ENCODE data around the gene SERPINA12. TPM values are rescaled to one million over a fixed set of nuclear protein-coding genes. Genes with fewer than 3 reads are reported as not detected.
A peak's percentile ranks its signal among the peaks of the same experiment; 100 is the strongest.

SERPINA12 gene, protein sequence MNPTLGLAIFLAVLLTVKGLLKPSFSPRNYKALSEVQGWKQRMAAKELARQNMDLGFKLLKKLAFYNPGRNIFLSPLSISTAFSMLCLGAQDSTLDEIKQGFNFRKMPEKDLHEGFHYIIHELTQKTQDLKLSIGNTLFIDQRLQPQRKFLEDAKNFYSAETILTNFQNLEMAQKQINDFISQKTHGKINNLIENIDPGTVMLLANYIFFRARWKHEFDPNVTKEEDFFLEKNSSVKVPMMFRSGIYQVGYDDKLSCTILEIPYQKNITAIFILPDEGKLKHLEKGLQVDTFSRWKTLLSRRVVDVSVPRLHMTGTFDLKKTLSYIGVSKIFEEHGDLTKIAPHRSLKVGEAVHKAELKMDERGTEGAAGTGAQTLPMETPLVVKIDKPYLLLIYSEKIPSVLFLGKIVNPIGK
- total RNA-seq: not detected

DNA sequence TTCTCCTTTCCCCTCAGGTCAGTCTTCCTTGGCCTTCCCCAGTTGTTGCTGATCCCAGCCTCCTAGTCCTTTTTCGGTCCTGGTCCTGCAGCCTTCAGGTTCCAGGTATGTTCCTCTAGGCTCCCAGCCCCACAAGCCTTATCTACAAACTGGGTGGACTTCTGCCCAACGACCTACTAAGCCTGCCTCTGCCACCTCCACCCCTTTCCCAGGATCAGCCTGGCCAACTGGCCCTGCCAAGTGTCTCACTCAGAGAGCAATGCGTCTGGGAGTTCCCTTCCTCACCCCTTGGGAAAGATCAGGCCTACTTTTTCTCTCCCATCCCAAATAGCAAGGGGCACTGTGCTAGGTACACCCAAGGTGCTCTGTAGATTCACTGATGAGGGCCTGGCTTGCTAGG is at the start of gene SERPINA12:
SERPINA12 (minus strand) TSS at position 114 of the 400 bp plus-strand sequence. CDS start 11,072 bp downstream, outside the sequence.
- no peak for DNase-seq

DNA sequence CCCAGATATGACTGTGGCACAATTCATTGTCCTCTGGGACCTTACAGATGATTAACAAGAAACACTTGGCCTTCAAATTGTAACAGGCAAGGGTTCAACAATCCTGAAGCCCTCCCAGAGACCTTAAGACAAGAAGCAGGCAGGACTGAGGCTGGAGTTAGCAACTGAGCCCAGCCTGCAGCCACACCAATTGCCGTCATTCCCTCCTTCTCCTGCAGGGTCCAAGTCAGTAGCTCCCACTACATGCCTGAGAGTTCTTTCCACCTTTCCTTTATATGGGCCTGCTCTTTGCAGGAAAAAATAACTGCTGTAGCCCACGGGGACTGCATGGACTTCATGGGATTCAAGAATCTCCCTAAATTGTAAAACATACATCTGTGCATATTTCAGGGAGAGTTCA is 49.6 kb upstream of the SERPINA12 start:
- DNase-seq: no peak

DNA sequence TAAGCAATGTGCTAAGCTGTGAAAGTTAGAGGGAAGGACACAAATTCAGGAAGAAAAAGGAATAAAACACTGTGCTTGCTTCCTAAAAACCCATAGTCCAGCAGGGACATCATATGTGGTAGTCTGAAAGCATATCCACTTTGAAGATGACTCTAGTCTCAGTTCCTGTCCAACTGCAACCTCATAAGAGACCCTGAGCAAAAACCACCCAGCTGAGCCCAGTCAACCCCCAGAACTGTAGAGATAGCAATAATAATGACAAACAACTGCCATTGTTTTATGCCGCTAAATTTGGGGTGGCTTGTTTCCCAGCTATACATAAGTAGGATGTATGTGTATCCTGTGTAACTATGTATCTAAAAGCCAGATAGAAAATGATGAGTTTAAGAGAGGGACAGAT is 48.1 kb upstream of the SERPINA12 start:
- no peak for DNase-seq

DNA sequence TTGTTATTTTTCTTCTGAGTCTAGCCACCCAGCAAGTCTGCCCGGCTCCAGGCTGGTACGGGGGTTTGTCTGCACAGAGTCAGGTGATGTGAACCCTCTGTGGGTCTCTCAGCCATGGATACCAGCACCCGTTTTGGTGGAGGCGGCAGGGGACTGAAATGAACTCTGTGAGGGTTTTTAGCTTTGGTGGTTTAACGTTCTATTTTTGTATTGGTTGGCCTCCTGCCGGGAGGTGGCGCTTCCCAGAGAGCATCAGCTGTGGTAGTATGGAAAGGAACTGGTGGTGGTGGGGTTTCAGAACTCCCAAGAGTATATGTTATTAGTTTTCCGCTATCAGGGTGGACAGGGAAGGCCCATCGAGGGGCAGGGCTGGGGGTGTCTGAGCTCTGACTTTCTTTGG is 46.7 kb upstream of the SERPINA12 start:
- DNase-seq: no peak

DNA sequence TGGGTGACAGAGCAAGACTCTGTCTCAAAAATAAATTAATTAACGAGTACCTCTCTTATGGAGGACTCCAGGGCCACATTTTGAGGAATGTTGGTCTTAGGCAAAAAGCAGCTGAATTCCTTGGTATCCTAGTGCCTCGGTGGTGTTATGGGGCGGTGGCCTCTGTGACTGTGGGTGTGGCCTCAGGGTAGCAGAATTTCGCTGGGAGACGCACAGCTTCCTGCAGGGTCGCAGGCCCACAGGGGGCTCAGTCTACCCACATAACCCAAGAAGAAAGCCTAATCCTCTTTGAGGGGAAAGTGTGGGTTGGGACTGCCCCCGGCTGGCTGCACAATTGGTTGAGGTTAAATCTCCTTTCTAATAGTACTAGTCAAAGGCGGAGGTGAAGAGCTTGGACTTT is 40.8 kb upstream of the SERPINA12 start:
- no peak for DNase-seq

DNA sequence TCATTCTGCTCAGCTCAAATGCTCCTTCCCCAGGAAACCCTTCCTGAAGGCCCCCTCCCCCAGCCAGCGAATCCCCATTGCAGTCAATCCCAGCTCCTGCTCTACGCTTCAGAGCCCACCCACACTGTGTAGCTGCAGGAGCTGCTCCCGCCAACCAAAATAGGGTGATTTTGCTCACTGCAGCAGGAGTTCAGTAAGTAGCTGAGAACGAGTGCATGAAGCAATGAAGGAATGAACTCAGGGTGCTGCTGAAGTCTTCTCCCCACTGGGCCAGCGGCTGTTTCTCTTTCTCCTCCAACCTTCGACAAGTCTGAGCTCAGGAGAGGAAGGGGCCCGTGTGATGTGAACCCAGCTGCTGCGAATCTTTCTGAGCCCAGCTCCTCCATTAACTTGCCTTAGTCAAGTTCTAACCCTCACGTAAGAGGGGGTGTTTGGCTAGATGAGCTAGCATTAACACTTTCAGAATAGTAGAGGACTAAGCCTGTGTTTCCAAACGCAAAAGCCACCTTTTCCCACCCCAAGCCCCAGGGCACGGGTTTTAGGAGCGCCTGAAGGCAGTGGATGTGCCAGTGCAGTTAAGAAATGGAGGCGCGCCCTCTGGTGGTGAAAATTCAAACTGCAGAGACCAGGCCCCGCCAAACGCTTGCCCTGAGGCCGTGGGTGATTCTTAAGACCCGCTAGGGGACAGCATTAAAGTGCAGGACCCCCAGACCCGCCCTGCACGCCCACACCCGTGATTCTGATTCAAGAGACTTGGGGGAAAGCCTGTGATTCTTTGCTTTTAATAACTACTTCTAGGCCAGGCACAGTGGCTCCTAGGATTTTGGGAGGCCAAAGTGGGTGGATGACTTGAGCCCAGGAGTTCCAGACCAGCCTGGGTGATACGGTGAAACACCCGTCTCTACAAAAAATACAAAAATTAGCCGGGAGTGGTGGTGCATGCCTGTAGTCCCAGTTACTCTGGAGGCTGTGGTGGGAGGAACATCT is 40.0 kb upstream of the SERPINA12 start:
- peak; percentile 74 for DNase-seq

DNA sequence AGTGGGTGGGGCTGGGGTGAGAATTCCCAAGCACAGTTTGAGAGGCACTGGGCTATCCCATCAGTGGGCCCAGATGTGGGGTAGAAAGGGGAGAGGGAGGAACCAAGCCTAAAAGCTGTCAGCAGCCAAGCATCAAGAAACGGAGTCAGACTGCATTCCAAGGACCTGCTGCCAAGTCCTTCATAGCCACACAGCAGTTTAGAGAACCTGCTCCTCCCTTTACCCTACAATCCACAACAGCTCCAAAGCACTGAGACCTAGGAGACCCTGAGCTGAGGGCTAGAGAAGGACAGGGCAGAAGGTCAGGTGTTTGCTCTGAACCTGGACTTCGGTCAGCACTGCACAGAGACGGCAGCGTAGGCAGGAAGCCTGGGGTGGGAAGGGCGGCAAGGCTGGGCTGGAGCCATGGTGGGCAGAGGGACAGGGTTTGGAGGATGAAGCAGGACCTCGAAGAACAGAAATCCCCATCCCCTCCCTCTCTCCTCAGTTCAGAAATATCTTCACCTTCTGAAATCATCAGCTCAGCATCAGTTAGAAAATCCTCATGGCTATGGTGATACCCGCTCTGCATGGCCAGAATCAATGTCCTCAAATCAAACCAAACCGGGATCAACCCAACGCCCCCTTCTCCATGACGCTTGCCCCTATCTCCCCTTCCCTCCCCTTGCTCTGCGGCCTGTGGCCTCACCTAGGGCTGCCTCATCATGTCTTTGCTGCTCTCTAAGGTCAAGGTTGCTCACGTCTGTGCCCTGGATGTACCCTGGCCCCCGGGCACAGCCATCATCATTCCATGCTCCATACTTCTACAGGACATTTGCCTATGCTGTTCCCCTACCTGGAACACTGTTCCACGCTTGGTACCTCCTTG is 39.1 kb upstream of the SERPINA12 start:
- no peak for DNase-seq

DNA sequence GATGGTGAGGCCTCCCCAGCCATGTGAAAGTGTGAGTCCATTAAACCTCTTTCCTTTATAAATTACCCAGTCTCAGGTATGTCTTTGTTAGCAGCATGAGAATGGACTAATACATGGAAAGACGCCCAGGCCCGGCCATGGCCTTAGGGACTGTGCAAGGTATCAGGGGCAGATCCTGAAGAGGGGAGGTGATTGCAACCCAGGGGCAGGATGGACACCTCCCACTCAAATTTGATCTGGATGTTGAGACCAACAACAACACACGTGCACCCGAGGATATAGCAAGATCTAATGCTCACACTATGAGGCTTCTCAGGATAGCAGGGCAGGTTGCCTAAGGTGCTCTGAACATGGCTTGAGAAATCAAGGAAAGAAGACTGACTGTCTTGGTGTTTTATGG is 38.5 kb upstream of the SERPINA12 start:
- DNase-seq: no peak

DNA sequence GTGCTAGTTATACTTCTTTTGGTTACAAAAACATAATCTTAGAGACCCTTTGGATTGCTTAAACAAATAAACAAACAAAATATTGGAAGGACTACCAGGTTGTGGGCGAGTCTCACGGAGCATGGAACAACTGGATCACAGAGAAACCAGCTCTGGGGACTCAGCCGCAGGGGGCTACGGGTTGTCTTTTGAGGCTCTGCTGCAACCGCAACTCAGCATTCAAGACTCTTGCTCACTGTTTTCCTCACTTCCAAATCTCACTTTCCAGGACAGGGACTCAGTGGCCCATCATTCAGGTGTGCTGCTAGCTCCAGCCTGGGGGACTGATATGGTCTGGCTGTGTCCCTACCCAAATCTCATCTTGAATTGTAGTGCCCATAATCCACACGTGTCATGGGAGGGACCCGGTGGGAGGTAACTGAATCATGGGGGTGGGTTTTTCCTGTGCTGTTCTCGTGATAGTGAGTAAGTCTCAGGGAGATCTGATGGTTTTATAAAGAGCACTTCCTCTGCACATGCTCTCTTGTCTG is 37.9 kb upstream of the SERPINA12 start:
- no peak for DNase-seq

DNA sequence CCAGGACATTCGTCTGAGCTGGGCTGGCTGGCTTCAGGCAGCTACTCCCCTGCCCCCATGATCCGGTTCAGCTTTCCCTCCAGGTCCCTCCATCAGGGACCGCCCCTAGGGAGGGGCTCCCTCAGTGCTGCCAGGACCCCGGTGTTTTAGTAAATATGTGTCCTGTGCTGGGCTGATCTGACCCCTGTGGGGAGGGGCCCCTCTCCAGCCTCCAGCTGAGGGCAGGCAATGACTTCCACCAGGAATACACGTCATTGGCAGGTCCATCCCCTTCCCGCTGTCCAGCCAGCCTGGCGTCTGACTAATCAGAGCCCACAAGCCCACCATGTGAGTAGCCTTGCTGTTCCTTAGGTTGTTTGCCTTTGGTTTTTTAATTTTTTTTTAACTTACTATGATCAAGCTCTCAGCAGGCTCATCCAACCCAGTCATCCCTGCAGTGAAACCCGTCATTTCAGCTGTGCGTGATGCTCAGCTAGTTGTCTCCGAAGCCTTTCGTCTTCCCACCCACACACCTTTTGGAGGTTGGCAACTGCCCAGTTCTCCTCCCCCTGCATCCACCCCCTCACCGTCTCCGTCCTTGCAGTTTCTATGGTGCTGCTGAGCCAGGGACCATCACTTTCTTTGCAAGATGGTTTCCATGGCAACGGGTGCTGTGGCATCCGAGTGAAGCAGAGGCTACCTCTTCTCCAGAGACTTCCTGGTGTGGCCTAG is 36.0 kb upstream of the SERPINA12 start:
- DNase-seq: no peak

DNA sequence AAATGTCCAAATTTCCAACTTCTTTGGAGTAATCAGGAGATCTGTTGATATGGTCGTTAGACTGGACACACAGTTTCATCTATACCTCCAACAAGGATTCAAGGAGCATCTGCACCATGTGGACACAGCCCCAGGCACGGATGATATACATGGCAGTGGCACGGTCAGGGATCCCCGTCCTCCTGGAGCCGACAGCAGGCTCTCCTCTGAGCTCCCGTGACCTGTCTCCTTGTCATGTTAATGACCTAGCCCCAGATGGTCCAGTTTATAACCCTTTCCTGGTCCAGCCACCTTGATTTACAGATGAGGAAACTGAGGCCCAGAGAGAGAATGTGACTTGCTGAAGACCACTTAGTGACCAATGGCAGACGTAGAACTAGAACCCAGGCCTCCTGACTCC is 35.5 kb upstream of the SERPINA12 start:
- DNase-seq: no peak

DNA sequence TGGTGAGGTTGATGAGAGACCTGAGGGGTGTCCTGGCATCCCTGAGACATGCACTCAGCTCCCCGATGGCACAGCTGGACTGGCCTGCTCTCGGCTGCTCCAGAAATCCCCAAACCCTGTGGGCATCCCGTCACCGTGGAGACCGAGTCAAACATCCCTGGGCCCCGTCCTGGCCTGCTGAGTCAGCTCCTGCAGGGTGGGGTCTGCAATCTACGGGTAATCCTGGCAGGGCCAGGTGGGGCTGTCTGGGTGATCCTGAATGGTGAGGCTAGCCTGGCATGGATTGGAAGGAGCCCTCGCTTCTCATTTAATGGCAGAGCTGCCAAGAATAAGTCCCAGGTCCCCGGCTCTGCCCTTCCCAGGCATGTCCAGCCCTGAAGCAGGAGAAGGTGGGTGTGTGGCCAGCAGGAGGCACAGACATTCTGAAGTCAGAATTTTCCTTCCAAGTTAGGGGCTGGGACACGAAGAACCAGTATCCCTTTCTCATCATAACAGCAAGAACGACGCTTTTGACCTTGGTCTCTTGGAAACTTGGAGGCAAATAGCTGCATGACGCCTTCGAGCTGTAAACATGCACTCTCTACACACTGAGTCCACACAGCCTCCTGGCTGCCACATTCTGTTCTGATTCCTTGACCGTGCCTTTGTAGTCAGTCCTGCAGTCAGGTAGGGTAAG is 34.3 kb upstream of the SERPINA12 start:
- DNase-seq: peak; percentile 26

DNA sequence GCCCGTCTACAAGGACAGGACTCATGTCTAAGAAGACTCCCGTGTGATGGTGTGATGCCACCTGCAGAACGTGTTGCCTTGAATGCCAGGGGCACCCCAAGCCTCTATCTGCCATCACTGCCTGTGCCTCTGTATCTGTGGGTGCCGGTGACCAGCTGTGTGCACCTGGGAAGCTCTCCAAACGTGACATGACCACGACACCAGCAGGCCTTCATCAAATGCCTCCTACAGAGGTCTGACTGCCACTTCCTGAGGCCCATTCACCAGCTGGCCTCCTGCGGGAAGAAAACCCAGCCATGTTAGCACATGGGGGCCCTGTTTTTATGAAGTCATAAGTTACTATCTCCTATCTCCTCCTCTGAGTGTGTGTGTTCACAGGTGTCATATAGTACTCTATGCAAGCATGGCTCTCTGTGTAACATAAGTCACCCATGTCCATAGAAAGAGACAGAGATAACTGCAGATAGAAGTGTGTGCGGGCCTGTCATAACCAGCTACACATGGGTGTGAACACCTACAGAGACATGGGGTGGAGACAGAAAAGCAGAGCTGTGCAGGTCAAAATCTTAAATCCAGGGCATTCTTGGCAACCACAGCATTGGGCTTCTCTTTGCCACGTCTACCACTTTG is 33.7 kb upstream of the SERPINA12 start:
- peak; percentile 15 for DNase-seq

DNA sequence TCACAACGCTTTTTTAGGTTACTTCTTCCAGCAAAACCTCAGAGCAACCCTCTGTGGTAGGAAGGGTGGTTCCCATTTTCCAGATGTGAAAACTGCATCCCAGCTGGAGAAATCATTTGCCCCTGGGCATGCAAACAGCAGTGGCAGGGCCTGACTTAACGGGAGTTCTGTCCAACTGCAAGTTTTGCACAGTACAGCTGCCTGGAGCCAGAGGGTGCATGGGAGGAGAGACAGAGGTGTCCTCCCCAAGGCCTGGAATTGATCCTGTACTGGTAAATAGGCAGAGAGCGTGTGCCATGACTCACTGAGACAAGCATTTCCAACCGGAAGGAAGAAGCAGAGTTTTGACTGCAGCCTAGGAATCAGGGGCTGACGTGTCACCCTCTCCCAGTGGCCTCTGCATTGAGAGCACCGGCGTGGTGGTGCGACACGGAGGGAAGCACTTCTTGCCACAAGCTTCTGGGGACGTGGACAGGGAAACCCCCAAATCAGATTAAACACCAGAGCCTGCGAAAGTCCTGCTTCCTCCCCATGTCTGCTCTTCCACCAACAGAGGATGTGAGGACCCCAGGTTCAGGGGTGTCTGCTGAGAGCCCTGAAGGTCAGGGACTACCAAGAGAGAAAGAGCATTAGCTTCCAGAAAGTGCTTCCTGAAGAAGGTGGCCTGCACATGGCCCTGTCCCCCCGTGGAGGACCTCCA is 33.0 kb upstream of the SERPINA12 start:
- no peak for DNase-seq

DNA sequence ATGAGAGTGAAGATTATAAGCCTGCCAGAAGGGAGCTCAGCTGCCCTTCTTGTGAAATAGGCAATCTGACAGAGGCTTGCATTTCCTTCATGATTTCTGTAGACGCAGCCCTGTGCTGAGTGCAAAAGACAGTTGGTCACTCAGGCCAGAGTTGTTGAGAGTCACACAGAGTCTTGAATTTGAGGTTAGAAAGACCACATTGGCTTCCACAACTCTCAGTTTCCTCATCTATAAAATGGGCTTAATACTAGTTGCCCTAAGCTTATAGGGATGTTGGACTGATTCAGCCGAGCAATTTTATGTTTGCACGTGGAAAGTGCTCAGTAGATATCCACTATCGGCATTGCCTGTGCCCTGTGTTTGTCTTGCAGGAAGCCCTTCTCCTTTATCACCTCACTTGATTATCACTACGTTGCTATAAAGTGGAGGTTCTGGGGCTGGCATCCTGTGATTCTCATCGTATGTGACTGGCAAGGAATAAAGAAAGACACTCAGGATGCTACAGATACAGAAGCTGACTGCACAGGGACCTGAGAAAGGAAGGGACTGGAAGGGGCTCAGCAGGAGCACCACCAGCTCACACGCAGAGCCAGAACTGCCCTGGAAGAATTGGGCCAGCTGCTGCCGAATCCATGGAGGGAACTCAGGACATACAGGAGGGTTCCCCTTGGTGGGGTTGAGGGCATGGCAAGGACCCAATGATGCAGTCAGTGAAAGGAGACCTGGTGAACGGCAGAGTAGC is 32.1 kb upstream of the SERPINA12 start:
- no peak for DNase-seq

DNA sequence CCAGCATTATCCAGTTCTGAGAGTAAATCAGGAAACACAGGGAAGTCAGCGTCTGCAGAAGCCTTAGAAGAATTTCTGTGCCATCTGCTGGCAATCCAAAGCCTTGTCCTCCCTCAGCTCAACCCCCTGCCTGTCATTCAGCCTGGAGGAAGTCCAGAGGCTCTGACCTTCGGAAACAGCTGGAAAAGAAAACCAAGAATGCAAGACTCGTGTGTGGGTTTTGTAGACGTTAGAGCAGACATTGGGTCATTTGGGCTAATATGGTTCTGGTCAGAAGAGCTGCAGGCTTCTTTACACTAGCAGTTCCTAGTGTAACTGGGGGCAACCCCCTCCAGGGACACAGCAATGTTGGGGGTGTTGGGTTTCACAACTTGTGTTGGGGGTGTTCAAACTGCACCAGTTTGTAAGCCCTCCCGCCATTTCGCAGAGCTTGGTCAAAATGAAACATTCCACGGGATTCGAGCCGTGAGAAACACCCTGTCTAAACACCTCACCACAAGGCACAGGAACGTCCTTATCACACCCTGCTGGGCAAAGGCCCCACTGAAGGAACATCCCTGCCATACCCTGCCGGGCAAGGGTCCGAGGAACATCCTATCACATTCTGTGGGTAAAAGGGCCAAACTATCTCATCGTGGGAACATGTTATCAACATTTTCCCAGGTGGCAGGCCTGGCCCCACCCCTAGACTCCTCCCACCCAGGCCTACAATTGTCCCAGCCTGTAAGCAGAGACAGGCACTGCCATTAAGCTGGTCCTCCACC is 30.9 kb upstream of the SERPINA12 start:
- DNase-seq: peak; percentile 48

DNA sequence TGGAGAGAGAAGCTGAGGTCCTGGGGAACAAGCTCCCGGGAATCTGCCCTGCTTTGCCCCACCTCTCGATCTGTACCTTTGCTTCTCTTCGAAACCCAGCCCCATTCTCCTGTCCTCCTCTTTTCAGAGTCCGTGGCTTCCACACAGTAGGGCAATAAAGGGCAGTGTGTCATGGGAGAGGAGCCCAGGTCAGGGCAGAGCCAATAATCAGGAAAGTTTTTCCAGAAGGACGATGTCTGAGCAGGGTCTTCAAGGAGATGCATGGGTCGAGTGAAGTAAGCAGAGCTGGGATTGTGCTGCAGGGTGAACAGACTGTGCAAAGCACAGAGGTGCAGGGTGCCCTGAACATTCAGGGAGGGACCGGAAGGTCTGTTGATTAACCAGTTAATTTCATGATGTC is 29.9 kb upstream of the SERPINA12 start:
- no peak for DNase-seq
